Stimulated activated CD4-positive, alpha-beta T cell treated with anti-CD3 and anti-CD28 coated beads, Interleukin-1b, Interleukin-23, amount 100 ng/mL, for 1 hour (primary cell): Measurements from ENCODE around the gene IGLL1.
"Not testable (repeated sequence)": the region's sequence is repeated elsewhere in the genome, so short reads cannot be mapped to it uniquely, and the experiment has no call there.

Experiments
- DNase-seq, 2 donors: peaks; one replicate each; pipeline ENCODE4 v3.0.0-alpha.2; 2020; ENCODE audit warnings: low read depth in 2 of 2

IGLL1 gene

GRCh38 chr22:23591201-23591791 lies 11.2 kb upstream of the IGLL1 start:
- DNase-seq: peak; percentile 8 to 44

- DNase-seq: no peak
Measured at GRCh38 chr22:23583836-23584235, 3.7 kb upstream of the IGLL1 start.

GRCh38 chr22:23583153-23583552 lies 3.1 kb upstream of the IGLL1 start:
- DNase-seq: no peak

- DNase-seq: no peak
Measured at GRCh38 chr22:23581260-23581650, 1.2 kb upstream of the IGLL1 start.

- no peak for DNase-seq
Measured at GRCh38 chr22:23580576-23581259, 628 bp upstream of the IGLL1 start.

- DNase-seq: no peak
Measured at GRCh38 chr22:23579280-23579679, 810 bp downstream of the IGLL1 start.

GRCh38 chr22:23578306-23578705 lies 1.8 kb downstream of the IGLL1 start:
- no peak for DNase-seq

- DNase-seq: no peak
Measured at GRCh38 chr22:23576681-23577080, 3.4 kb downstream of the IGLL1 start.

GRCh38 chr22:23575601-23576000 lies 4.5 kb downstream of the IGLL1 start:
- DNase-seq: no peak

- DNase-seq: no peak
Measured at GRCh38 chr22:23574877-23575276, 5.2 kb downstream of the IGLL1 start.

GRCh38 chr22:23574371-23574811 lies 5.7 kb downstream of the IGLL1 start:
- DNase-seq: no peak

GRCh38 chr22:23573701-23574235 lies 6.3 kb downstream of the IGLL1 start:
- DNase-seq: not testable (repeated sequence)

- DNase-seq: not testable (repeated sequence)
Measured at GRCh38 chr22:23573106-23573505, 7.0 kb downstream of the IGLL1 start.

GRCh38 chr22:23571486-23571885 lies 8.6 kb downstream of the IGLL1 start:
- DNase-seq: no peak

- no peak for DNase-seq
Measured at GRCh38 chr22:23570681-23571080, 9.4 kb downstream of the IGLL1 start.

GRCh38 chr22:23569716-23570115 lies 10.4 kb downstream of the IGLL1 start:
- DNase-seq: no peak

- no peak for DNase-seq
Measured at GRCh38 chr22:23569291-23569690, 10.8 kb downstream of the IGLL1 start.

GRCh38 chr22:23566705-23567475 lies 13.2 kb downstream of the IGLL1 start:
- no peak for DNase-seq

GRCh38 chr22:23565915-23566704 lies 14.0 kb downstream of the IGLL1 start:
- no peak for DNase-seq

GRCh38 chr22:23565305-23565914 lies 14.7 kb downstream of the IGLL1 start:
- no peak for DNase-seq

- DNase-seq: no peak
Measured at GRCh38 chr22:23564276-23564675, 15.8 kb downstream of the IGLL1 start.
